ENCODE measurements around the gene RIN3.

The RIN3 gene

DNA sequence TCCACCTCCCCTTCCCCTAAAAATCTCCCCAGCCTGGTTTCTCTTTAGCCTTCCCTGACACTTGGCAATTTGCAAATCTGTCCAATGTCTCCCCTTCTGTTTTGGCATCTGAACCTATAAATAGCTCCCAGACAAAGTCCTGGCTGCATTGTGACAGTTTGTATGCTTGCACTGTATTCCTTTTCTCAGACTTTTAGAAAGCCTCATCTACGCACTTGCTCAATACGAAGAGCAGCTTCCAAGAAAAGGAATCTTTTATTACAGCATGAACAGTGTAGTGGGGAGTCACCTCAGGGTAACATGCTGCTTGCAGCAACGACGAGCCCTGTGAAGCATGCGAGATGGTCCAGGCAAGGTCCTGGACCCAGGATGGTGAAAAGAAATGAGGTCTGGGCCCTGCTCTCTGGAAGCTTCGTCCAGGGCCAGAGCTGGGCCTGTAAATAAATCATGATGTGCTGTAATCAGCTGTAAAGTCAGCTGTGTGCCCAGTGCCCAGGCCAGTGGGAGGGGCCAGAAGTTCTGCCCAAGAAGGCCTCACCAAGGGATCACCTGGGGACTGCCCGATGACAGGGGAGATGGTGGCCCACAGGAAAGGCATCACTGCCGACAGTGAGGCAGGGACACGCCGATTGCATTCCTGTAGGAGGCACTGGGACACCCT lies 88.3 kb downstream of the RIN3 start:
- no peak for DNase-seq

DNA sequence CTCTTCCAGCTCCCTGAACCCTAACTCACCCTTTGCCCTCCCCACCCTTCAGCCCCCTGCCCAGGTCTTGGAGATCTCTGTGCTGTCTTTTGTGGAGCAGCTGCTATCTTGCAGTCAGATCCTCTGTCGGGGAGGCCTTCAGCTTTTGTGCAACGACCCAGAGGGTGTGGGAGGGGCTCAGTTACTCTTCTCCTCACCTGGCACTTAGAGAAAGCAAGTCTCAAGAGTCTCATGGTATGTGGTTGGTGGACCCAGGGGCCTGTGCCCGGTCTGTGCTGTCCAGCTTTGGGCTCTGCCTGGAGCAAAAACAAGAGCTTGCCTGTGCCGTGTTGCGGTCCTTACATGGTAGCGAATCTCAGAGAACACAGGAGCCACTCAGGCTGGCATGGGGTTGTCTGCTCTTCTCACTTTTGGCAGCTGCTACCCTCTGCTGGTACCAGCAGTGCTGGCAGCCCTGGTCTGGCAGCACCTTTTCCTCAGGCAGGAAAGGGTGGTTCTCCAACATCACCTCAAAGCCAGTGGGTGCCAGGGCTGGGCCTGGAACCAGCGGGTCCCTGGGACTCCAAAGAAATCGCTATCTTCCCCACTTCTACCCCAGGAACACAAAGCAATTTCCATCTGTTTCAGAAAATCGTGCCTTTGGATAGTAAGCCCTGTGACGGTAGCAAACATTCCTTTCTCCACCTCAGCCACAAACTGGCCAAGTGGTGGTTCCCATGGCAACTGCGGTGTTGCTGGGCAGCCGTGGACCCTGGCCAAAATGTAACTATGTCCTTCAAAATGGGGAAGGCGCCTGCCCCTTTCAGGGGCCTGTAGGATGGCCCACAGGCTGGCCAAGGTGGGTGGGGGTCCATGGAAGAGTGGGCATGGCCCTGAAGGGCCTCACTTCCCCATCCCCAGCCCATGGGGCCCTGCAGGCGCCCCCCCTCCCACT lies 90.0 kb downstream of the RIN3 start:
- DNase-seq = no peak

DNA sequence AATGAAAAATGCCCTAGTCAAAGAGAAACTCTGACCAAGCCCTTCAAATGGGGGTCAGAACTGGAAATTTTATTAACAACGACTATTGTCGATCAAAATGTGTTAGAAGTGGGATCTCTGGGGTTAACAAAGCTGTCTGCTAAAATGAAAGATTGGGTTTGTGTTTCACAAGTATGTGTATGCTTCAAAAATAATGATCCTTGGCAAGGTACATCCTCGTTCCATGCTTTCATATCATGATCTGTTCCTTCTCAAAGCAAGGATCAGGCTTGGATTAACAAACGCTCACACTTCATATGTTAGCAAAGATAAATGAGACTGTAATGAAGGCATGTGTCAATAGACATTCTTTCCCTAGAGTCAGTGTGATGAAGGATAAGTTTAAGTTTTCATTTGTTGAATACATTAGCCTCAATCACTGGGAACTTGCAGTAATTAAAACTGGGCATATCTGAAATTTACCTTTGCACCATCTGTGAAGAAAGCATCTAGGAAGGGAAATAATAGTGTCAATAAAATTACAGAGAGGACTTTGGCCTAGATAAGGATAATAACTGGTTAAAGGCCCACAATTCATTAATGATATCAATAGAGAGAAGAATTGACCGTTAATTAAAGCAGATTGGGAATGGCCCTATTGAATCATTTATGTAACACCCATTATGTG lies 91.8 kb downstream of the RIN3 start:
- no peak for DNase-seq

DNA sequence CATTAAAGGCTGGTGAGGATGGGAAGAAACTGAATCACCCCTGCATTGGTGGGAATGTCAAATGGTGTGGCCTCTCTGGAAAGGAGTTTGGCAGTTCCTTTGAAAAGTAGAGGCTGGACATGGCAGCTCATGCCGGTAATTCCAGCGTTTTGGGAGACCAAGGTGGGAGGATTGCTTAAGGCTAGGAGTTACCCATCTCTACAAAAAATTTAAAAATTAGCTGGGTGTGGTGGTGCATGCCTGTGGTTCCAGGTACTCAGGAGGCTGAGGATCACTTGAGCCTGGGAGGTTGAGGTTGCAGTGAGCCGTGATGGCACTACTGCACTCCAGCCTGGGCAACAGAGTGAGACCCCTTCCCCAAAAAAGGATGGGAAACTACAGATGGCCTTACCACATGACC lies 93.7 kb downstream of the RIN3 start:
- DNase-seq = no peak

DNA sequence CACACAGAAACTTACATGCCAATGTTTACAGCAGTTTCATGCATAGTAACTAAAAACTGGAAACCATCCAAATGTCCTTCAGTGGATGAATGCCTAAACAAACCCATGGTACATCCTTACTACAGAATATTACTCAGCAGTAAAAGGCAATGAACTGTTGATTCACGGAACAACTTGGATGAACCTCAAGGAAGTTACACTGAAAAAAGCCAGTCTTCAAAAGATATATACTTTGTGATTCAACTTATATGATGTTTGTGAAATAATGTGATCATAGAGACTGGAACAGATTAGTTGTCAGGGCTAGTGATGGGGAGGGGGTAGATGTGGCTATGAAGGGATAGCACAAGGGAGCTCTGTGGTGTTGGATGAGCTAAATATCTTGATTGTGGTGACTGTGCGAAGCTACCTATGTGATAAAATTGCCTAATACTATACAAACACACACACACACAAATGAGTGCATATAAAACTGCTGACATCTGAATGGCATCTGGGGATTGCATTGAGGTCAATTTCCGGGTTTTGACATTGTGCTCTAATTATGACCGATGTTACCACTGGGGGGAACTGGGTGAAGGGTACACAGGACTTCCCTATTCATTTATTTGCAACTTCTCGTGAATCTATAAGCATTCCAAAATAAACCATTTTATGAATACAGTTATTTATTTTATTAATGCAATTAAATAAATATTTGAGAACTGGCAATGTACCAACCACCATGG lies 94.3 kb downstream of the RIN3 start:
- no peak for DNase-seq

DNA sequence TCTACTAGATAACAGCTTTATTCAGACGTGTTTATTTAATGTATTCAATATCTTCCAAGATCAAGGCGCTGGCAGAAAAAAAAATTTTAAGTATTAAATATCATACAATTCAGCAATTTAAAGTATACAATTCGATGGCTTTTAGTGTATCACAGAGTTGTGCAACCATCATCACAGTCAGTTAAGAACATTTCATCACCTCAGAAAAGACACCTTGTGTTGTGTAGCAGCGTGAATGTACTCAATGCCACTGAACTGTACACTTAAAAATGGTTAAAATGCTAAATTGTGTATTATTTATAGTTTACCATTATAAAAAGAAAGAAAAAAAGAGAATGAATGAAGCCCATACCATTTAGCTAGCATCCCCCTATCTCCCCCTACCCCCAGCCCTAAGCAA lies 96.4 kb downstream of the RIN3 start:
- DNase-seq = no peak

DNA sequence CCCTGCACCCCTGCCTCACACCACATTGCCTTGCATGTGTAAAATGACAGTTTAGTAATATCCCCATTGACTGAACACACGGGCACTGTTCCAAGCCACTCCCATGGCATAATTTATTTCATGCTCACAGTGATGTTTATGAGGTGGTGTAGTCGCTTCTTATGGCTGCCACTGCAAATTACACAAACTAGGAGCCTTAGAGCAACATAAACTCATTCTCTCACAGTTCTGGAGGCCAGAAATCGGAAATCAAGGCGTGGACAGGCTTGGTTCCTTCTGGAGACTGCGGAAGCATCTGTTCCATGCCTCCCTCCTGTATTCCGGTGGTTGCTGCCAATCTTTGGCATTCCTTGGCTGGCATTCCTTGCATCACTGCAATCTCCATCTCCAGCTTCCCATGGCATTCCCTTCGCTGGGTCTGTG lies 97.3 kb downstream of the RIN3 start:
- DNase-seq = no peak

DNA sequence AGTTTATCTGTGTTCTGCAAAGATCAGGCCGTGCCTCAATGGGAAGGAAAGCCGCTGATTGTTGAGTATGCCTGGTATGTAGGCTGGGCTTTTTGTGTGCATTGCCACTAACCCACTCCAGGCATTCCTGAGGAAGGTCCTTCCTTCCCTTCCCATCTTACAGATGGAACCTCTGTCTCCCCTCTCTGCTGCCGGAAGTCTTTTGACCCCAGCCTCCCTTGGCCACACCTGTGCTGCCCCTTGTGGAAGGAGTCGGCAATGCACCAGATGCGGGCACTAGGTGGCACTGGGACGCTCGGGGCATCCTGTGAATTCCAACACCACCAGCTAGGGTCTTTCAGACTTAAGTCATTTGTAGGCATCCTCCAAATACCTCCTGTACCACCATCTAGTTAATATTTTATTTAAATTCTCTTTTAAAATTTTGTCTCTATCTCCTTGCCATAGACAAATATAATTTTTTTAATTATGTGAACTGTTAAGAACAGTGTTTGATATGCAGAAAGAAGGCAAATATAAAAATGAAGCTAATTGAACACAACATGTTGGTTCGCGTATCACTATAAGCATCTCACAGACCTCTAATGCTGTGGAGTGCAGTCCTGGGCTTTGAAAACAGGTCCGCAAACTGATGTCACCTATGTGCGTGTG lies 99.6 kb downstream of the RIN3 start:
- DNase-seq = no peak

DNA sequence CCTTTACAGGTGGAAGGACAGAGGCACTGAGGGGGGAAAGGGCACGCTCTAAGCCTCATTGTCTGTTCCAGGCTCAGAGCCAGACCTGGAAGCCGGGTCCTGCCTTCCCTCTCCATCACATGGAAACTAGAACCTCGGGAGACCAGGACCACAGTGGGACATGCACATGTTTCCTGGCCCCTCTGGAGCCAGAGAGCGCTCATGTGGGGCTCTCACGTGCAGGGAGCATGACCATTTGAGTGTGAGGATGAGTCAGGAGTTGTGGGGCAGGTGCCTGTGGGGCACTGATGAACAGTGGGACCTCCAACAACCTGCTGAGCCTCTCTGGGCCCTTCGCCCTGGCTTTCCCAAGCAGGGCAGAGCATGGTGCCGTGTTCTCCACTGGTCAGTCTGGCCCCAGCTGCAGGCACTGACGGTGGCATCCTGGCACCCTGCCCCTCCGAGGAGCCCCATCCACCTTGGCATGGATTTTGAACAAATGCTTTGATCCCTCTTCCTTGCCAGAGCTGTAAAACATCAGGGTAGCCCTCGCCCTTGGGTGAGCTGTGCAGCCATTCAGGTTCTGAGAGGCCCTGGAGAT lies 100.2 kb downstream of the RIN3 start:
- DNase-seq = no peak

DNA sequence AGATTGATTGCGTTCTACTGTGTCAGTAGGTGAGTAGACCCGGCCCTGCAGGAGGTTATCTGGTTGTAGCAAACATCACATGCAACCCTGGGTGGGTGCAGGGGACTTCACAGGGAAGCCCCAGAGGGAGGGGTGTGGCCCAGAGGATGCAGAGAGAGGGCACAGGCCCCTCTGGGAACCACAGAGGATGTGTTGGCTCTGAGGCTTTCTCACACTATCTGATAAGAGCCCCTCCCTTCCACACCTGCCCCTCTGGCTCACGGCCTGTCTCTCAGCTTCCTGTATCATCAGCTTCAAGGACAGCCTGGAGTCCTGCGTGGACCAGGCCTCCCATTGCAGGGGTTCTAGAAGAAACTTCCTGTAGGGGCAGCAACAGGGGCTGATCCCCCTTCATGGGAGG lies 101.9 kb downstream of the RIN3 start:
- DNase-seq = no peak

DNA sequence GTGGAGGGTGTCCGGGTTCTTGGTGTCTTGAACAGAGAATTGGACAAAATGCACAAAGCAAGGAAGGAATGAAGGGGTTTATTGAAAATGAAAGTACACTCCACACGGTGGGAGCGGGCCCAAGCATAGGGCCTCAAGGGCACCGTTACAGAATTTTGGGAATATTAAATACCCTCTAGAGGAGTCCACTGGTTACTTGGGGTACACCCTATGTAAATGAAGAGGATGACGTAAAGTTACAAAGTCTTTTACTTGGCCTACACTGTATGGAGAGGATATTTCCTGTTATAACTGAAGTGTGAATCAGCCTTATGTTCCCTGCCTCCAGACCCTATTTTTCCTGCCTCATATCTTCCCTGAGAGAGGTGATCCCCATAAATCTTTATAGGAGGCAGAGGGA lies 102.6 kb downstream of the RIN3 start:
- no peak for DNase-seq

DNA sequence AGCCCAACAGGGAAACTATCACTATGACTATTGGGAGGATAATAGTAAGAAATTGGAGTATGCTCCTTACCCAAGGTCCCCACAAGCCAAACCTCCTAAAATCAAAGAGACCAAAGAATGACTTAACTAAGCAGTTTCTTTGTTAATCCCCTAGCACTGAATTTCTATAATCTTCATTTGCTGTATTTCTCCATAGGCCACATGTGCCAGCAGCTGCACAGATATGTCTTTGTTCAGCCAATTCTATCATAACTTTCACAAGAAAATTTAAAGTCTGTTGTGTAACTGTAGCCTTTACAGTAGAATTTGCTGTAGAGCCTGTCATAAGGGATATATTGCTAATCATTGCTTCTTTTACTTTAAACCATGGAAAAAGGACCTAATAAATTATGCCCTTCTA lies 104.0 kb downstream of the RIN3 start:
- DNase-seq = no peak

DNA sequence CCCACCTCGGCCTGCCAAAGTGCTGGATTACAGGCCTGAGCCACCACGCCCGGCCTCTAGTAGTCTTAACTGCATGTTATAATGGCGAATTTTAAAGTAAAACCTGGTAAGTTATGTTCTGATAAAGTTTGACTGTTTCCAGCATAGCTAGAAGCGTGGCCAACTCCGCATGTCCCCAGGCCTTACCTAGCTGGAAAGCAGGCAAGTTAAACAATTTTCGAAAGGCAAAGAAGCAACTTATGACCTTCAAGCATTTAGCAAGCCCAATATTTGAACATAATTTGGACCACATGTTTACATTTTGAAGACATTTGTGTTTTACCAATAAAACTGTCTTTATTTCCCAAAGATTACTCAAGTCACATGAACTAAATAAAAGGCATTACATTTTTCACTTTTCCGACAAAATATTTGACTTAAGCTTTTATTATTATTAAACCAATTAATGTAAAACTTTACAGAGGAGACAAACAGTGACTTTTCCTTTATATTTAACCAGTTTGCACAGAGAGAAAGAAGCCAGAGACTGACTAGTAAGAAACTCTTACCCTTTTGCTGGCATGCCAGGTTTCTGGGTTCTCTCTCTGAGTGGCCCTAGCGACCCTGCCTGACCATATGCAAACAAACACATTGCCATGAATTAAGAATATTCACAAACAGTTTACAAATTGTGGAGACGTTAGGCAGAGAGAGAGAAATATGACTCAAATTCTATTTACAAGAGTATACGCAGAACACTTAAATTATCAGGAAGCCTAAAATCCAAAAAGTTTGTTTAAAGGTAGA lies 106.3 kb downstream of the RIN3 start:
- no peak for DNase-seq

DNA sequence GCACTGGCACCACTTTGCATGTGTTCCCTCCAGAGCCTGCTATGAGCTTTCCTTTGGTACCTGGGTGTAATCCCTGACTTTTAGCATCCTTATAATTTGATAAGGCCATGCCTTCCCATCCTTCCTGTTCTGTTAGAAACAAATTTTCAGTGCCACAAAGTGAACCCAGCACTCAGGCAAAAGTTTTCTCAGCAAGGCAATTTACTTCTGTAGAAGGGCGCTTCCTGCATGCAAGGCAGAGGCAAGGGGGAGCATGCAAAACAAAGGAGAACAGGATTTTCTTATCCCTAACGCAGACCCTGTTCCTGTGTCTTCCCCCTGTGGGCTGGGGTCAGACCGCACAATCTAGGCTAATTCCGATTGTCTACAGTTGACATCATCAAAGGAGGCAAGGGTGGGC lies 108.7 kb downstream of the RIN3 start:
- no peak for DNase-seq

DNA sequence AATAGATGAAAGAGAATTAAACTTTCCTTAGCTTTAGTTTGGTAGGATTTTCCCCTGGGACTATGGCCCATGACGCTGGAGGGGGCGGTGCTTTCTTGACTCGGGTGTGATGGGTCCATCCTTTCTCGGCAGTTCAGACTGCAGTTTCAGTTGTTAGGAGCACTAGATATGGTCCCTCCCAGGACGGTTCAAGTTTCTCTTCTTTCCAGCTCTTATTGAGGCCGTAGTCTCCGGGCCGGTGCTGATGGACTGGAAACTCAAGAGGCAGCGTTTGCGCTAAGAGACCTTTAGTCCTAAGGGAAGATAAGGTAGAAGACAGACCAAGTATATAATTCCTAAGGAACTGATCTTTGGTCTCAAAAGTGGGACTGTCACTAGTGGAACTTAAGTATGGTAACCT lies 111.2 kb downstream of the RIN3 start:
- peak; percentile 33 for DNase-seq

DNA sequence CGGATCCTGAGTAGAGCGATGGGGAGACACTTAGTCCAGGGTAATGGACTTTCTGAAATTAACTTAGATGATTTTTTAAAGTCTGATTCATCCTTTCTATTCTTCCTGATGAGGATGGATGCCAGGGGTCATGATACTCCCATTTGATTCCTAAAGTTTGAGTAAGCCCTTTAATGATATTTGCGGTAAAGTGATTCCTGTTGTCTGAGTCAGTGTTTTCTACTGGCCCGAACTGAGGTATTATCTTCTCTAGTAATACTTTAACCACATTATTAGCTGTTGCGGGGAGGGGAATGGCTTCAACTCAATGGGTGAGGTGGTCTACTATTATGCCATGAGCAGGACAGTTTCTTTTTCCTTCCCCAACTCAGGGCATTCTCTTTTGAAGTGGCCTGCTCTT lies 111.6 kb downstream of the RIN3 start:
- peak; percentile 46 for DNase-seq

DNA sequence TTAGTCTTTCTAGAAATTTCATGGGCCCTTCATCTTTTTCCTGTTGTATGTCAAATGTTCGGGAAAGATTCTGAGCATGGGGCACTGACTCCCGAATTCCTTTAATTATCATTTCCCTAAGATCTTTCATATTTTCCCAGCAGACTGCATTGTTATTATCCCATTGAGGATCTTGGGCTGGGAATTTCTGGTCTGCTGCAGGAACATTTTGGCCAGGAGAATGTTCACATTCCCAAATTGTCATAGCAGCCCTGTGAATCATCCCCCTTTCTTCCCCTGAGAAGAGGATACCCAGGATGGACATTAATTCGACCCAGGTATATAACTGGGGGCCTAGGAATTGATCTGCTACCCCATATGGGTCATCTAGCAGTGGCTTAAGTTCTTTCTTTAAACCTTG lies 112.5 kb downstream of the RIN3 start:
- DNase-seq = no peak

DNA sequence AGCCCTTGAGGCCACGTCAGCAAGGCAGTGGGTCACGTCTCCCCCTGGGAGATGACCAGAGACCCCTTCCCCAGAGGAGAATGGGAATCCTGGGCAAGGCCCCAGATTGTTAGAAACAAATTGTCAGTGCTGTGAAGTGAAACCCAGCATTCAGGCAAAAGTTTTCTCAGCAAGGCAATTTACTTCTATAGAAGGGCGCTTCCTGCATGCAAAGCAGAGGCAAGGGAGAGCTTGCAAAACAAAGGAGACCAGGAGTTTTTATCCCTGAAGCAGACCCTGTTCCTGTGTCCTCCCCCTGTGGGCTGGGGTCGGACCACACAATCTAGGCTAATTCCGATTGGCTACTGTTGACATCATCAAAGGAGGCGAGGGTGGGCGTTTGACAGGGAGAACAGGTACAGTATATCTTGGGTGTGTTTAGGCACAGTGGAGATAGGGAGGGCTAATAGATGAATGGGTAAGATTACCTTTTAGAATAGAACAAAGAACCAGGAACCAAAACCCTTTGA lies 114.2 kb downstream of the RIN3 start:
- no peak for DNase-seq

DNA sequence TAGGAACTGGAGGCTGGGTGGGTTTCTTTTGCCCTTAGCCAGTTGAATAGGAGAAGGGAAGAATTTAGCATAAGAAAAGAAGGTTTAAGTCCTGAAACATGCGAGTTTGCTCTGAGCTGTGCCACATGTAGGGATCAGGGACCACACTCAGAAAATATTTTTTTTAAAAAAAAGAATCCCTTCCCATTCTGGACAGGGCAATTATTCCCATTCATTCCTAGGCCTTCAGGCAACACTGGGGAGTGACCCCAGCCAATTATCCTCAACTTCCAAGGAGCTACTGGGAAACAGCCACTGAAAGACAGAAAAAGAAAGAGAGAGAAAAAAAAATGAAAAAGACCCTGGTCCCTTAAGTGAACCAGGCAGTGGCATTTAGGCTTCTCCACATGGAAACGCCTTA lies 115.1 kb downstream of the RIN3 start:
- DNase-seq = no peak

DNA sequence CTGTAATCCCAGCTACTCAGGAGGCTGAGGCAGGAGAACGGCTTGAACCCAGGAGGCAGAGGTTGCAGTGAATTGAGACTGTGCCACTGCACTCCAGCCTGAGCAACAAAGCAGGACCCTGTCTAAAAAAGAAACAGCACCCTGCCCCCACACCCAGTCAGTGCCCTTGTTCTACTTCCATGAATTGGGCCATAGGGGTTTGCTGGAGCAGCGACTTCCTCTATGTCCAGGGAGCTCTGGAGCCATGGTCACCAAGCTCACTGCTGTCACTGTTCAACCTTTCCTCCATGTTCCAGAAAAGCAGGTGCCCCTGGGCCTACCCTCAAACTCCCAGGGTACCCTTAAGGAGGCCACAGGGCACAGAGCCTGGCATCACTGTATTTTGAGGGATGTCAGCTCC lies 116.8 kb downstream of the RIN3 start:
- DNase-seq = no peak

DNA sequence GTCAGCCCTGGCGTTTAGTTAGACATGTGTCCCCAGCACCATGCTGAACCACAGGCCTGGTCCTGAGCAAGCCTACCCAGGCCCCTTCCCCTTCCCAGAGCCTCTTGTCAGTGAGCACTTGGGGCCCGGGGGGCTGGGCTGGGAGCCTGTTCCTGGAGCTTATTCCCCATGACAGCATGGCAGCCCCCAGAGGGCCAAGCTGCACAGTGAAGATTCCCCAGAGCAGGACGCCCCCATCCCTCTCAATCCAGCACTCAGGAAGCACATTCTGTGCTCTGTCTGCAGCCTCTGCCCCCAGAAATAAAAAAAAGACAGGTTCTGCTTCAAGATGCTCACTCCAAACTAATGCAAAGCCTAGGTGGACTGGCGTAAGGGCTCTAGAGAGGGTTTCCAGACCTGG lies 117.5 kb downstream of the RIN3 start:
- no peak for DNase-seq

All from T1000 (cell line).